Measurements from ENCODE around the gene ATP2A1. TPM values are rescaled to one million over a fixed set of nuclear protein-coding genes. Genes with fewer than 3 reads are reported as not detected.

The ATP2A1 gene
- total RNA-seq, 1 experiment from 2014 or later, result 2.9 TPM

Small RNA genes within 50 kb of the gene (microRNA-seq; reads per million reads assigned to microRNA genes)
- gene MIR4721 (ENCODE audit: unreplicated experiment), result not detected

Other genes with a start within 250 kb of the ATP2A1 start
- not detected for gene NPIPB8, start 240.4 kb upstream of the ATP2A1 start, total RNA-seq (2021; ENCODE audit: unreplicated experiment)
- gene EIF3C, start 167.0 kb upstream of the ATP2A1 start, total RNA-seq (2021; ENCODE audit: unreplicated experiment), result 526 TPM
- 0.90 TPM for gene NPIPB9, start 126.7 kb upstream of the ATP2A1 start, total RNA-seq (2021; ENCODE audit: unreplicated experiment)
- 270 TPM for gene ATXN2L, start 55.5 kb upstream of the ATP2A1 start, total RNA-seq (2021; ENCODE audit: unreplicated experiment)
- gene TUFM, start 32.1 kb upstream of the ATP2A1 start, total RNA-seq (2021; ENCODE audit: unreplicated experiment), result 231 TPM
- gene SH2B1, start 14.6 kb upstream of the ATP2A1 start, total RNA-seq (2021; ENCODE audit: unreplicated experiment), result 66.2 TPM
- 24.8 TPM for gene RABEP2, start 46.8 kb downstream of the ATP2A1 start, total RNA-seq (2021; ENCODE audit: unreplicated experiment)
- gene CD19, start 53.5 kb downstream of the ATP2A1 start, total RNA-seq (2021; ENCODE audit: unreplicated experiment), result not detected
- gene NFATC2IP, start 72.4 kb downstream of the ATP2A1 start, total RNA-seq (2021; ENCODE audit: unreplicated experiment), result 47.3 TPM
- gene SPNS1, start 96.3 kb downstream of the ATP2A1 start, total RNA-seq (2021; ENCODE audit: unreplicated experiment), result 79.1 TPM
- gene LAT, start 106.6 kb downstream of the ATP2A1 start, total RNA-seq (2021; ENCODE audit: unreplicated experiment), result 3.7 TPM

Measured in Panc1 (cell line).